Purkinje cell (primary cell): ENCODE data around the gene FAM111B. TPM values are rescaled to one million over a fixed set of nuclear protein-coding genes. Genes with fewer than 3 reads are reported as not detected.

Experiments
- polyA plus RNA-seq: library from polyadenylated mRNA; unstranded; fragments of >200 nt; fragmentation: Nextera tagmentation; gene quantifications from 2 replicates; pipeline ENCODE4 v1.2.1, GENCODE V29; 2014

The FAM111B gene, protein sequence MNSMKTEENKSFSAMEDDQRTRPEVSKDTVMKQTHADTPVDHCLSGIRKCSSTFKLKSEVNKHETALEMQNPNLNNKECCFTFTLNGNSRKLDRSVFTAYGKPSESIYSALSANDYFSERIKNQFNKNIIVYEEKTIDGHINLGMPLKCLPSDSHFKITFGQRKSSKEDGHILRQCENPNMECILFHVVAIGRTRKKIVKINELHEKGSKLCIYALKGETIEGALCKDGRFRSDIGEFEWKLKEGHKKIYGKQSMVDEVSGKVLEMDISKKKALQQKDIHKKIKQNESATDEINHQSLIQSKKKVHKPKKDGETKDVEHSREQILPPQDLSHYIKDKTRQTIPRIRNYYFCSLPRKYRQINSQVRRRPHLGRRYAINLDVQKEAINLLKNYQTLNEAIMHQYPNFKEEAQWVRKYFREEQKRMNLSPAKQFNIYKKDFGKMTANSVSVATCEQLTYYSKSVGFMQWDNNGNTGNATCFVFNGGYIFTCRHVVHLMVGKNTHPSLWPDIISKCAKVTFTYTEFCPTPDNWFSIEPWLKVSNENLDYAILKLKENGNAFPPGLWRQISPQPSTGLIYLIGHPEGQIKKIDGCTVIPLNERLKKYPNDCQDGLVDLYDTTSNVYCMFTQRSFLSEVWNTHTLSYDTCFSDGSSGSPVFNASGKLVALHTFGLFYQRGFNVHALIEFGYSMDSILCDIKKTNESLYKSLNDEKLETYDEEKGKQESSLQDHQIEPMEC
- polyA plus RNA-seq = not detected in 2 replicates

DNA sequence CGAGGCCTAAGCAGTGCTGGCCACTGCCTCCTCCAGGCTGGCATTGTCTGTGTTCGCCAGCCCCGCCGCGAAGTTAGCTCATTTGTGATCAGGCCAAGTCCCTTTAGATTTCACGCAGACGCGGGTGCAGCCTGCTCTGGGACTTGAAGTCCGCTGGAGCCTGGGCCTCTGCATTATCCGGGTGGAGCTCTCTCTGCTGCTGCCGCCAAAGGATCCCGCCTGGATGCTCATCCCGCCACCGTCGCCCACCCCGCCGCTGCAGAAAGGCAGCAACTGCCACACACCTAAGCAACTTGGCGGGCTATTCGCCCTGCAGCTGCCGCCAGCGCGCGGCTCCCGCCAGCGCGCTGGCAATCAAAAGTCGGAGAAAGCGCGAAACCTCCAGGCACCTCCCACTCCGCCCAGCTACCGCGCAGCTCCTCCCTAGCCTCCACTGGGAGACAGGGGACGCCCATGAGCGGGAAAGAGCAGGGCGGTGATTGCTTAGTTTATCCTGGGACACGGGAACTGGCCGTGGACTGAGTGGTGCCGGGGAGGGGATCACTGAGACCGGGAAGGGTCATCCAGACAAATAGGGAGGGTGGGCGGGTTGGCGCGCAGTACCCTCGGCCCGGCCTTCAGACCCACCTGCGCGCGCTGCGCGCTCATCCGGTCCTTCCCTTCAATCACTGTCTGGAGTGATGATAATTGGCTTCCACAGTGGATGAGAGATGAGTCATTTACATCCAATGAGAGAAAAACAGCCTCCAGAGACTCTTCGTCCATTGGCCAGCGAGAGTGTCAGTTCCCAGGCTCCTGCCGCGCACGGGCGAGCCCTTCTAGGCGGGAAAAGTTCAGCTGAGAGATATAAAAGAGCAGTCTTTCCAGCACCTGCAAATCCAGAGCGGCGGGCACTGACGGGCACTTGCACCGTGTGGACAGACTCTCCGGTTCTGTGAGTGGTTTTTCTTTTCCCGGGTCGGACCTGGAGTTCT, at the start of gene FAM111B:
FAM111B (plus strand) TSS at position 875 of the 974 bp plus-strand sequence. CDS start 2,389 bp downstream, outside the sequence.

DNA sequence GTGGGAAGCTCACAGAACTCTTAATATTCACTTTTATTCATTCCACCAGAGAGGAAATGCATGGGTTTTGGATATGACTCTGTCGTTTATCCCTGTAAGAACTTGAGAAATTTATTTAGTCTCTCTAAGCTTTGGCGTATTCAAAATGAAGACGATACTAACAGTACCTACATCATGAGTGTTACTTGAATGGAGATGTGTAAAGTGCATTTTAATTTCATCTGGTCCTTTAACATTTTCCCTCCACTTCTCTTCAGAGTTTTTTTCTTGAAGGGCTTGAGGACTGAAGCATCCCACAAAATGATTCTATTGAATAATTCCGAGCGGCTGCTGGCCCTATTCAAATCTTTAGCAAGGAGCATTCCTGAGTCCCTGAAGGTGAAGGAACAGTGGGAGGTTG, 21.0 kb upstream of the FAM111B start, which contains the start of gene GLYATL1B:
GLYATL1B (plus strand) TSS at position 301 of the 400 bp plus-strand sequence; CDS start at position 301, 0 bp downstream.

DNA sequence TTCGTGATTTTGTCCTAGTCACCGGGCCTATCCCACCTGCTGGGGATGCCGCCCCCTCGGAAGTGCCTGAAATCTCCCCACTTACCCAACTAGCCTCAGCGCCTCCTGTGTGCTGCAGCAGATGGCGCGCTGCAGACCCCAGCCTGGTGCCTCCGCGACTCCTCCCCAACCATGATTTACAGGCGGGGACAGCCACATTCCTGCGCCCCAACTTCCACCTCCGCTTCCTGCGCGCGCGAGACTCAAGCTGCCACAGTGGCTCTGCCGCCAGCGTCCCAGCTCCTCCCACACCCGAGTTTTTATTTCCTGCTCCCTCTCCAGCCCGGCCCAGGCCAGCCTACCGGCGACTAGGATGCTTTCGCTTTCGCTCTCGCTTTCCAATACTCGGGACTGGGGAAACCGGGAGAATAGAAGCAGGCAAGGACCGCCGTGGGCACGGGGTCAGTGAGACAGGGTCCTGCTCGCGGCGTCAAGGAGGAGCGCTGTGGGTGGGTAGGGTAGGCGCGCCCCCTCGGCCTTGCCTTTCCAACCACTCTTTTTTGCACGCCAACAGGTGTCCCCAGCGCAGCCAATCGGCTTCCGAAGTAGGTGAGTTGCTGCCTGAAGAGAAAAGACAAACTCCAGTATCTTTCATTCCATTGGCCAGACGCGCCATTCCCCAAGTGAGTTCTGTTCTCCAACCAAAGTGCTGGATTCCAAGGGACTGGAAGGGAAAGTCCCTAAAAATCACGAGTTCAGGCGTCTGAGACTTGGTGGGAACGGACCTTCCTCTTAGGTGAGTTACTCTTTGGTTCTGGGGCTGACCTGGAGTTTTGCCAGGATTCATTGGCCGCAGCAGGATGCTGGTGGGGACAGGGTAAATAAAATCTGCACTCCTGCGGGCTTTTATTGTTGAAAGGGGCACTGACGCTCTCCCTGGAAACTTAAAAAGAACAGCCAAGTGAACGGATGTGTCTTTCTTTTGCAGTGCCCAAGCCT, 35.8 kb downstream of the FAM111B start, which contains the start of gene FAM111A:
FAM111A (plus strand) TSS at position 327 of the 978 bp plus-strand sequence. CDS start 6,017 bp downstream, outside the sequence.

DNA sequence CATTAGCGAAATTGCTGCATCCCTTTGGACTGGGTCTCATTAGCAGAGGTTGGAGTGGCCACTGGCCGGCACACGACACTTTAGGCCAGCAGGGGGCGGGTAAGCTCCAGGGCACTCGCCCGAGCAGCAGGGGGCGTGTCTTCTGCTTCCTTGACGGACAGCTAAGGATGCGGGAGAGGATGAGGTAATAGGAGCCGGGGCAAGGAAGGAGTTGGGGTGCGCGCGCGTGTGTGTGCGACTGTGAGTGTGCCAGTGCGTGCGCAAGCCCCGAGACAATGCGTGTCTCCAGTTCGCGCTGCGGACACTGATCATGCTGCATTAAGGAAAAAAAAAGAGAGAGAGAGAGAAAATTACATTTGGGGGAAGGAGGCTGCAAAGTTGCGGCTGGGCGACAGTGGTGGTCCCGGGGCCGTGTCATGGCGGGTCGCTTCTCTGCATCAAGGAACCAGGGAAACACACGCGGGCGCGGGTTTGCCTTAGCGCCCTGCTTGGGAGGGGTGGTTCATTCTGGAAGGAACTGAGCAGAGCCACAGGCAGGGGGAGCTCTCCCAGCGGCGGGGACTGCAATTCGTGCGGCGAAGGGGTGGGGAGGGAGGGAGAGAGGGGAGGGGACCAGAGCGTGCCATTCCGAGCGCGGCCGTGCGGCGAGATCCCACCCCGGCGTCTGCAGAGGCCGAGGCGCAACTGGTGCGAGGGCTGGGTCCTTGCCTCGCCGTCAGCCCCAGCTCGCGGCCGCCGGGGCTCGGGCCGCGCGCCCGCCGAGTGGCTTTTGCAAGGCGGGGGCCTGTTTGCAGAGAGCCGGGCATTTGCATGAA, 64.7 kb downstream of the FAM111B start, which contains the start of gene DTX4:
DTX4 (plus strand) TSS at position 625 of the 815 bp plus-strand sequence. CDS start 464 bp downstream, outside the sequence.

Other genes starting within 250 kb of the FAM111B start
- gene GLYATL1, start 167.7 kb upstream of the FAM111B start, polyA plus RNA-seq = 0.59 TPM in 1 of 2 replicates, not detected in the other
- gene GLYATL1B, start 20.9 kb upstream of the FAM111B start, polyA plus RNA-seq = not detected in 2 replicates
- 1.9 and 14.2 TPM in 2 replicates for gene FAM111A, start 35.6 kb downstream of the FAM111B start, polyA plus RNA-seq
- gene DTX4, start 64.9 kb downstream of the FAM111B start, polyA plus RNA-seq = 1.8 and 3.2 TPM in 2 replicates
- not detected in 2 replicates for gene MPEG1, start 105.7 kb downstream of the FAM111B start, polyA plus RNA-seq